ENCODE measurements around the gene IFIT1B. TPM values are rescaled to one million over a fixed set of nuclear protein-coding genes. Genes with fewer than 3 reads are reported as not detected.

IFIT1B gene
- total RNA-seq, 1 experiment from 2014 or later: not detected

GRCh38 chr10:89344156-89344555, 33.7 kb upstream of the IFIT1B start:
- Mint-ChIP-seq H3K36me3 (no peaks in the 10 kb centered on the region), H3K27me3 (ENCODE audit: low read depth) (no peaks in the 10 kb centered on the region), H3K4me3 (no peak overlapping the region), H3K9me3 (0 out of 2 replicates have a peak, but pooled peaks cover 1% of the 10 kb centered on the region), H3K27ac (no peak overlapping the region), H3K4me1 (peaks cover 57% of the 10 kb centered on the region)
- ChIA-PET POLR2A (no interaction called here), CTCF (no interaction called here)
- TF ChIP-seq JUN (CRISPR knock-in tag; IDR thresholded peaks at IDR 0.05): no peak
- TF ChIP-seq CTCF (IDR thresholded peaks at IDR 0.05): no peak
- no peak for TF ChIP-seq AR (CRISPR knock-in tag; IDR thresholded peaks at IDR 0.05)
- no peak for TF ChIP-seq USF2 (CRISPR knock-in tag; IDR thresholded peaks at IDR 0.05)
- no peak for TF ChIP-seq ATF1 (CRISPR knock-in tag; IDR thresholded peaks at IDR 0.05)
- TF ChIP-seq SMAD4 (CRISPR knock-in tag; IDR thresholded peaks at IDR 0.05): no peak
- no peak for TF ChIP-seq ZNF425 (CRISPR knock-in tag; conservative IDR thresholded peaks at IDR 0.05)
- no peak for TF ChIP-seq ZMAT4 (CRISPR knock-in tag; IDR thresholded peaks at IDR 0.05)
- no peak for TF ChIP-seq ZNF281 (CRISPR knock-in tag; IDR thresholded peaks at IDR 0.05)
- TF ChIP-seq ZBTB21 (CRISPR knock-in tag; IDR thresholded peaks at IDR 0.05; ENCODE audit: borderline replicate concordance): no peak
- no peak for TF ChIP-seq MAX (CRISPR knock-in tag; IDR thresholded peaks at IDR 0.05)
- no peak for TF ChIP-seq PREB (CRISPR knock-in tag; IDR thresholded peaks at IDR 0.05; ENCODE audit: borderline replicate concordance)
- no peak for TF ChIP-seq RORB (CRISPR knock-in tag; IDR thresholded peaks at IDR 0.05)
- no peak for TF ChIP-seq ELF4 (CRISPR knock-in tag; IDR thresholded peaks at IDR 0.05; ENCODE audit: low read depth)
- no peak for TF ChIP-seq FOXP1 (CRISPR knock-in tag; IDR thresholded peaks at IDR 0.05; ENCODE audit: borderline replicate concordance)
- no peak for TF ChIP-seq NFE2L1 (CRISPR knock-in tag; IDR thresholded peaks at IDR 0.05)
- DNase-seq (ENCODE audit: low spot score) (no peak), ATAC-seq (no peak)

All from WTC11 (cell line).